HEK293T (cell line): ENCODE results near the gene KPNA1.
"Not testable (repeated sequence)": the region's sequence is repeated elsewhere in the genome, so short reads cannot be mapped to it uniquely, and the experiment has no call there.

ENCODE experiments used
- CTCF ChIA-PET: fragments of 350-600 bp; formaldehyde crosslinking; extraction: SDS; loops from one replicate; lab custom pipeline; 2021; ENCODE audit warnings: antibody characterized with exemption, inconsistent platforms; lab: Yijun Ruan, JAX
- POLR2A ChIA-PET: fragments of 350-600 bp; formaldehyde crosslinking; extraction: SDS; loops from one replicate; lab custom pipeline; 2020; ENCODE audit warnings: antibody characterized with exemption, inconsistent platforms; lab: Yijun Ruan, JAX
- DNase-seq: peaks from one replicate; pipeline ENCODE4 v3.0.0; 2012; ENCODE audit warnings: mixed read lengths; ENCODE audit errors: extremely low spot score
- ARNT ChIP-seq: fragments of 450-650 bp; IDR thresholded peaks from 2 replicates; pipeline ENCODE4 v1.6.1; 2017; ENCODE audit warnings: mild to moderate bottlenecking
- BHLHE40 ChIP-seq: fragments of 450-650 bp; IDR thresholded peaks from 2 replicates; pipeline ENCODE4 v1.6.1; 2016; ENCODE audit warnings: mild to moderate bottlenecking, moderate library complexity, borderline replicate concordance
- CTBP1 ChIP-seq: fragments of 450-650 bp; IDR thresholded peaks from 2 replicates; pipeline ENCODE4 v1.6.1; 2016; ENCODE audit warnings: borderline replicate concordance
- ELF4 ChIP-seq: fragments of 450-650 bp; IDR thresholded peaks from 2 replicates; pipeline ENCODE4 v1.6.1; 2017; ENCODE audit warnings: antibody characterized with exemption
- FOXA1 ChIP-seq: fragments of 450-650 bp; IDR thresholded peaks from 2 replicates; pipeline ENCODE4 v1.6.1; 2016; ENCODE audit warnings: mild to moderate bottlenecking
- FOXK2 ChIP-seq: fragments of 450-650 bp; IDR thresholded peaks from 2 replicates; pipeline ENCODE4 v1.6.1; 2016; ENCODE audit warnings: mild to moderate bottlenecking
- FOXM1 ChIP-seq: fragments of 450-650 bp; IDR thresholded peaks from 2 replicates; pipeline ENCODE4 v1.6.1; 2017; ENCODE audit warnings: mild to moderate bottlenecking, borderline replicate concordance
- HDGF ChIP-seq: fragments of 450-650 bp; IDR thresholded peaks from 2 replicates; pipeline ENCODE4 v1.6.1; 2017; ENCODE audit warnings: antibody characterized with exemption, borderline replicate concordance
- L3MBTL2 ChIP-seq: fragments of 450-650 bp; conservative IDR thresholded peaks from 2 replicates; pipeline ENCODE4 v1.6.1; 2016; ENCODE audit warnings: mild to moderate bottlenecking
- LEF1 ChIP-seq: fragments of 450-650 bp; IDR thresholded peaks from 2 replicates; pipeline ENCODE4 v1.6.1; 2017; ENCODE audit warnings: mild to moderate bottlenecking, borderline replicate concordance
- NFRKB ChIP-seq: fragments of 450-650 bp; IDR thresholded peaks from 2 replicates; pipeline ENCODE4 v1.6.1; 2016; ENCODE audit warnings: mild to moderate bottlenecking, moderate library complexity
- SP1 ChIP-seq: fragments of 450-650 bp; IDR thresholded peaks from 2 replicates; pipeline ENCODE4 v1.6.1; 2017
- SUZ12 ChIP-seq: fragments of 450-650 bp; IDR thresholded peaks from 2 replicates; pipeline ENCODE4 v1.6.1; 2016; ENCODE audit warnings: mild to moderate bottlenecking
- TARDBP ChIP-seq: fragments of 450-650 bp; IDR thresholded peaks from 2 replicates; pipeline ENCODE4 v1.6.1; 2016
- ZNF384 ChIP-seq: fragments of 450-650 bp; IDR thresholded peaks from 2 replicates; pipeline ENCODE4 v1.6.1; 2016
- TF ChIP-seq, protein P1 (sequence below): fragments of 450-650 bp; IDR thresholded peaks from 2 replicates; pipeline ENCODE4 v1.6.1; 2016

Gene KPNA1

DNA sequence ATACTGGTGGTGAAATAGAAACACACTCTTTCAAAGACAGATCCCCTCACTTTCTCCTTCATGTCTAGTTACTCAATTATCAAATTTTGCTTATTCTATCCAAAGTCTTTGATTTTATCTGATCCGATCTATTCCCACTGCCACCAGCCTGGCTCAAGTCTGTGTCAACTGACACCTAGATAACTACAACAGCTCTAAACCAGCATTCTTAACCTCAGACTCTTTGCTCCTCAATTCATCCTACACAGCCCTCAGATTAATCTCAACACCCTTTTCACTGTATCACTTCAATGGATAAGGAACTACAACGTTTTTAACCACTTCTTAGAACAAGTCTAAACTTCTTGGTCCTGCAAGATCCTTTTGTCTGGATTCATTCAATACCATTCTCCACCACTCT, 9.1 kb downstream of the KPNA1 start:
- DNase-seq = no peak
- ChIA-PET CTCF (no interaction called here), POLR2A (interaction anchor here (0.7 to 1.1 kb wide), 2 partner anchors 8 to 9 kb away, joined by 3 to 5 read pairs; partner anchors contain the start of gene KPNA1)
- TF ChIP-seq L3MBTL2 = no peak
- no peak for TF ChIP-seq SP1
- TF ChIP-seq BHLHE40 = no peak
- no peak for TF ChIP-seq FOXK2
- TF ChIP-seq NFRKB = no peak
- TF ChIP-seq FOXM1 = no peak
- TF ChIP-seq, protein P1, sequence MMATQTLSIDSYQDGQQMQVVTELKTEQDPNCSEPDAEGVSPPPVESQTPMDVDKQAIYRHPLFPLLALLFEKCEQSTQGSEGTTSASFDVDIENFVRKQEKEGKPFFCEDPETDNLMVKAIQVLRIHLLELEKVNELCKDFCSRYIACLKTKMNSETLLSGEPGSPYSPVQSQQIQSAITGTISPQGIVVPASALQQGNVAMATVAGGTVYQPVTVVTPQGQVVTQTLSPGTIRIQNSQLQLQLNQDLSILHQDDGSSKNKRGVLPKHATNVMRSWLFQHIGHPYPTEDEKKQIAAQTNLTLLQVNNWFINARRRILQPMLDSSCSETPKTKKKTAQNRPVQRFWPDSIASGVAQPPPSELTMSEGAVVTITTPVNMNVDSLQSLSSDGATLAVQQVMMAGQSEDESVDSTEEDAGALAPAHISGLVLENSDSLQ = no peak
- no peak for TF ChIP-seq ARNT
- TF ChIP-seq SUZ12 = no peak

DNA sequence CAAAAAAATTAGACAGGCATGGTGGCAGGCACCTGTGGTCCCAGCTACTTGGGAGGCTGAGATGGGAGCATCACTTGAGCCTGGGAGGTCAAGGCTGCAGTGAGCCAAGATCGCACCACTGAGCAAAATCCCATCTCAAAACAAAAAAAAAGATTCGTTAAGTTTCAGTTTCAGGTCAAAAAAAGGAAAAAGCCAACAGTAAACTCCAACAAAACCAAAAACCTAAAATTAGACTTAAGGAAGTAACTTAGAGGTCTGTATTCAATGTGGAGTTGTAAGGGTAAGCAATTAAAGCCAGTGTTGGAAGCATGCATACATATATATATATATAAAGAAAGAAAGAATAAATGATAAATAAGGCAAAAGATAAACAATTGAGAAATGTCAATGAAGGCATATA, 11.8 kb downstream of the KPNA1 start:
- TF ChIP-seq FOXA1 = no peak
- TF ChIP-seq L3MBTL2 = no peak
- TF ChIP-seq BHLHE40 = no peak
- TF ChIP-seq TARDBP = no peak
- TF ChIP-seq FOXM1 = no peak
- no peak for TF ChIP-seq NFRKB
- TF ChIP-seq SUZ12 = no peak
- no peak for TF ChIP-seq ELF4
- TF ChIP-seq HDGF = no peak
- no peak for TF ChIP-seq FOXK2
- CTCF ChIA-PET = no interaction called here
- DNase-seq = no peak
- POLR2A ChIA-PET = no interaction called here

DNA sequence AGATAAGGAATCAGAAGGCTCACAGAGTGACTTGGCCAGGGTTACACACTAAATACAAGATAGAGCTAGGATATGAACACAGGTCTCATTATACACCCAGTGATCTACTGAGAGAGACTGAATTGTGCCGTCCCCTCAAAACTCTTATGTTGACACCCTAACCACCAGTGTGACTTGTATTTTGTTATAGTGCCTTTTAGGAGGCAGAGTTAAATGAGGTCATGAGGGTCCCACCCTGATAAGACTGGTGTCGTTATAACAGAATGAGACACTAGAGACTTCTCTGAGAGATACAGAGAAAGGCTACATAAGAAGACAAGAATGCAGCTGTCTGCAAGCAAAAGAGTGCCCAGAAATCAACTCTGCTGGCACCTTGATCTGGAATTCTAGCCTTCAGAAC, 12.6 kb downstream of the KPNA1 start:
- ChIA-PET CTCF (no interaction called here), POLR2A (interaction anchor here (0.6 kb wide), 2 partner anchors 13 to 97 kb away, joined by 3 to 4 read pairs; partner anchors contain the start of gene KPNA1)
- DNase-seq = no peak
- TF ChIP-seq HDGF (no peak), FOXA1 (no peak), FOXM1 (no peak), ELF4 (no peak), L3MBTL2 (no peak), ZNF384 (no peak), FOXK2 (no peak), BHLHE40 (no peak), CTBP1 (no peak), NFRKB (no peak), ARNT (no peak), SP1 (no peak), LEF1 (no peak), TARDBP (no peak)
- TF ChIP-seq, protein P1 = no peak

DNA sequence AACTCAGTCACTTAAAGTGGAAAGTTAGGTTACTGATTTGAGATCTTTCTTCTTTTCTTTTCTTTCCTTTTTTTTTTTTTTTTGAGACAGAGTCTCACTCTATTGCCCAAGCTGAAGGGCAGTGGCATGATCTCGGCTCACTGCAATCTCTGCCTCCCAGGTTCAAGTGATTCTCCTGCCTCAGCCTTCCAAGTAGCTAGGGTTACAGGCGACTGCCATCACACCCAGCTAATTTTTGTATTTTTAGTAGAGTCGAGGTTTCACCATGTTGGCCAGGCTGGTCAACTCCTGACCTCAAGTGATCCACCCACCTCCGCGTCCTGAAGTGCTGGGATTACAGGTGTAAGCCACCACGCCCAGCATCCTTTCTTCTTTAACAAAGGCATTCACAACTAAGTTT, 13.8 kb downstream of the KPNA1 start:
- POLR2A ChIA-PET, CTCF ChIA-PET, DNase-seq: not testable (repeated sequence)

DNA sequence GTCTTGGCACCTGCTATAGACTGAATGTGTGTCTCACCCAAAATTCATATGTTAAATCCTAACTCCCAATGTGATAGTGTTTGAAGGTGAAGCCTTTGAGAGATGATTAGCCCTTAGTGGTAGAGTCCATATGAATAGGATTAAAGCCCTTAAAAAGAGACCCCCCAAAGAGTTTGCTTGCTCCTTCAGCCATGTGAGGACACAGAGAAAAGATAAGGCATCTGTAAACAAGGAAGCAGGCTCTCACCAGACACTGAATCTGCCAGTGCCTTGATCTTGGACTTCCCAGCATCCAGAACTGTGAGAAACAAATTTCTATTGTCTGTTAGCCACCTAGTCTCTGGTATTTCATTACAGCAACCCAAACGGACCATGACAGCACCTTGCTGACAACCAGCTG, 16.6 kb downstream of the KPNA1 start:
- ChIA-PET CTCF (no interaction called here), POLR2A (no interaction called here)
- no peak for DNase-seq
- TF ChIP-seq BHLHE40 (no peak), CTBP1 (no peak), TARDBP (no peak), FOXM1 (no peak), SP1 (no peak), ARNT (no peak), FOXA1 (no peak), ZNF384 (no peak), HDGF (no peak), NFRKB (no peak), FOXK2 (no peak), ELF4 (no peak), L3MBTL2 (no peak), LEF1 (no peak), SUZ12 (no peak)
- TF ChIP-seq, protein P1 = no peak

DNA sequence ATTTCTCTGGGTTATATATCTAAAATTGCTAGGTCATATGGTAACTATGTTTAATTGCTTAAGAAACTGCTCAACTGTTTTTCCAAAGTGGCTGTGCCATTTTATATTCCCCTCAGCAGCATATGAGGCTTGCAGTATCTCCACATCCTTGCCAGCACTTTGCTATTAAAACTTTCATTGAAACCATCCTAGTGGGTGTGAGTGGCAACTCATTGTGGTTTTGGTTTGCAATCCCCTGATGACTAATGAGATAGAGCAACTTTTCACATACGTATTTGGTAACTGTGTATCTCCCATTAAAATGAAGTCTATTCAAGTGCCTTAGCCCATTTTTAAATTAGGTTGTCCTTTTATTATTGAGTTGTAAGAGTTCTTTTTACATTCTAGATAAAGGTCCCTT, 17.3 kb downstream of the KPNA1 start:
- POLR2A ChIA-PET = no interaction called here
- CTCF ChIA-PET = no interaction called here
- no peak for TF ChIP-seq NFRKB
- TF ChIP-seq FOXK2 = no peak
- TF ChIP-seq TARDBP = no peak
- no peak for TF ChIP-seq SUZ12
- no peak for TF ChIP-seq FOXA1
- no peak for TF ChIP-seq LEF1
- TF ChIP-seq, protein P1 = no peak
- TF ChIP-seq HDGF = no peak
- no peak for TF ChIP-seq L3MBTL2
- no peak for TF ChIP-seq ELF4
- TF ChIP-seq ZNF384 = no peak
- TF ChIP-seq CTBP1 = no peak
- no peak for TF ChIP-seq ARNT
- no peak for TF ChIP-seq SP1
- TF ChIP-seq BHLHE40 = no peak
- TF ChIP-seq FOXM1 = no peak
- no peak for DNase-seq
